Sigmoid colon (tissue), 7 donors: ENCODE measurements around the gene KRT31. TPM values are rescaled to one million over a fixed set of nuclear protein-coding genes. Genes with fewer than 3 reads are reported as not detected.

Source experiments
- DNase-seq: peaks from one replicate; pipeline ENCODE4 v3.0.0-alpha.2; 2019
- H3K27ac ChIP-seq, 4 donors: fragments of 200-600 bp; sonication (generic); one replicate each; pipeline ENCODE4 v1.5.1; 2016 to 2019; ENCODE audit warnings: mild to moderate bottlenecking in 1 of 4
- H3K27me3 ChIP-seq, 3 donors: fragments of 200-600 bp; sonication (generic); one replicate each; pipeline ENCODE4 v1.5.1; 2019; ENCODE audit warnings: mild to moderate bottlenecking in 1 of 3
- H3K36me3 ChIP-seq, 4 donors: fragments of 200-600 bp; sonication (generic); one replicate each; pipeline ENCODE4 v1.5.1; 2016 to 2019
- H3K4me1 ChIP-seq, 4 donors: fragments of 200-600 bp; sonication (generic); one replicate each; pipeline ENCODE4 v1.5.1; 2017 to 2019
- H3K4me3 ChIP-seq, 4 donors: fragments of 200-600 bp; sonication (generic); one replicate each; pipeline ENCODE4 v1.5.1; 2017 to 2019; ENCODE audit warnings: mild to moderate bottlenecking in 2 of 4, moderate library complexity in 1 of 4
- H3K9me3 ChIP-seq, 4 donors: fragments of 200-600 bp in 3 of 4; sonication (generic) in 3 of 4; one replicate each; pipeline versions ENCODE4 v1.5.1 to v1.6.1; 2013 to 2019
- CTCF ChIP-seq, 4 experiments: fragments of 450-650 bp in 3 of 4; fragments of 200-600 bp in 1 of 4; IDR thresholded peaks; one replicate each; pipeline ENCODE4 v1.5.1; 2016 to 2019; ENCODE audit warnings: antibody characterized with exemption in 4 of 4, mild to moderate bottlenecking in 3 of 4, moderate library complexity in 2 of 4
- EP300 ChIP-seq, 4 donors: sonication (generic); formaldehyde crosslinking; IDR thresholded peaks; one replicate each; pipeline ENCODE4 v1.6.1; 2017; ENCODE audit warnings: antibody characterized with exemption in 4 of 4
- POLR2A ChIP-seq, 2 donors: fragments of 450-650 bp; IDR thresholded peaks; one replicate each; pipeline ENCODE4 v1.6.1; 2016; ENCODE audit warnings: antibody characterized with exemption in 2 of 2, mild to moderate bottlenecking in 2 of 2, moderate library complexity in 2 of 2
- POLR2AphosphoS5 ChIP-seq, 4 donors: sonication (generic); formaldehyde crosslinking; IDR thresholded peaks; one replicate each; pipeline ENCODE4 v1.6.1; 2017; ENCODE audit warnings: antibody characterized with exemption in 4 of 4
- WGBS, 2 donors: extraction: QIAGEN DNeasy Blood & Tissue Kit; methylation state at CpG; one replicate each; pipeline ENCODE4 v1.1.7; 2013; 5-methylcytosine and 5-hydroxymethylcytosine counted together
- intact Hi-C: fragments of 100-400 bp; cut with DNase I; formaldehyde crosslinking; loops from one replicate; pipeline ENCODE4 v1.15.1; 2023
- polyA plus RNA-seq, 3 donors: library from polyadenylated mRNA; stranded (reverse); fragments of 200-250 nt; gene quantifications; one replicate each; pipeline ENCODE4 v1.2.3, GENCODE V29; 2013
- total RNA-seq, 4 donors: library from RNA; depleted of rRNA; stranded (reverse); fragments of >200 nt; gene quantifications; one replicate each; pipeline ENCODE4 v1.1.0, GENCODE V29; 2016
- donor health status: healthy with polysubstance abuse.
- donor health status: Bipolar disorder and iron deficiency.
- donor health status: healthy.

The KRT31 gene
- total and polyA plus RNA-seq, 7 donors: not detected

- TF ChIP-seq CTCF (IDR thresholded peaks at IDR 0.05) (no peak), POLR2AphosphoS5 (IDR thresholded peaks at IDR 0.05) (no peak), POLR2A (IDR thresholded peaks at IDR 0.05) (no peak), EP300 (IDR thresholded peaks at IDR 0.05) (no peak)
- H3K4me3 ChIP-seq: no peak overlapping the region
- no peak for DNase-seq
Measured at GRCh38 chr17:41393294-41393693, 4.1 kb downstream of the KRT31 start.

GRCh38 chr17:41392278-41392677, 5.1 kb downstream of the KRT31 start:
- no peak for TF ChIP-seq POLR2A (IDR thresholded peaks at IDR 0.05)
- TF ChIP-seq CTCF (IDR thresholded peaks at IDR 0.05): no peak
- no peak for TF ChIP-seq EP300 (IDR thresholded peaks at IDR 0.05)
- TF ChIP-seq POLR2AphosphoS5 (IDR thresholded peaks at IDR 0.05): no peak
- Histone ChIP-seq H3K27me3 (no peaks in the 10 kb centered on the region), H3K4me3 (no peak overlapping the region), H3K4me1 (no peaks in the 10 kb centered on the region), H3K9me3 (no peaks in the 10 kb centered on the region), H3K27ac (no peak overlapping the region), H3K36me3 (no peaks in the 10 kb centered on the region)
- WGBS, 2 donors: 95 to 98% methylated on average over 1 of the region's 1 CpG
- no peak for DNase-seq
- intact Hi-C loops: no loop called here

More at GRCh38 chr17:41393294-41393693, 4.1 kb downstream of the KRT31 start:
- no peaks in the 10 kb centered on the region for H3K36me3 ChIP-seq
- H3K9me3 ChIP-seq: no peaks in the 10 kb centered on the region
- H3K27ac ChIP-seq: no peak overlapping the region
- H3K27me3 ChIP-seq: peaks cover 0 to under 1% (median 0%) of the 10 kb centered on the region in 3 donors
- WGBS, 2 donors: 70 to 75% methylated on average over 5 of the region's 5 CpGs
- intact Hi-C loops: no loop called here
- H3K4me1 ChIP-seq: no peaks in the 10 kb centered on the region

- WGBS, 2 donors: 52 to 67% methylated on average over 2 of the region's 2 CpGs
- TF ChIP-seq POLR2A (IDR thresholded peaks at IDR 0.05) (no peak), EP300 (IDR thresholded peaks at IDR 0.05) (no peak), POLR2AphosphoS5 (IDR thresholded peaks at IDR 0.05) (no peak)
- intact Hi-C loops: no loop called here
- DNase-seq: no peak
- Histone ChIP-seq H3K4me3 (no peak overlapping the region), H3K27me3 (no peaks in the 10 kb centered on the region), H3K36me3 (no peaks in the 10 kb centered on the region), H3K9me3 (peaks cover 0 to 5% (median 2%) of the 10 kb centered on the region in 4 donors), H3K27ac (no peak overlapping the region), H3K4me1 (no peaks in the 10 kb centered on the region)
Measured at GRCh38 chr17:41391535-41391934, 5.9 kb downstream of the KRT31 start.

GRCh38 chr17:41390411-41390938, 6.9 kb downstream of the KRT31 start:
- Histone ChIP-seq H3K27ac (no peak overlapping the region), H3K36me3 (no peaks in the 10 kb centered on the region), H3K9me3 (peaks cover 0 to 6% (median 2%) of the 10 kb centered on the region in 4 donors), H3K27me3 (no peaks in the 10 kb centered on the region), H3K4me1 (no peaks in the 10 kb centered on the region), H3K4me3 (no peak overlapping the region)
- intact Hi-C loops: no loop called here
- DNase-seq: no peak
- 51 to 58% methylated on average over 7 of the region's 7 CpGs for WGBS, 2 donors
- TF ChIP-seq POLR2AphosphoS5 (IDR thresholded peaks at IDR 0.05) (no peak), CTCF (IDR thresholded peaks at IDR 0.05) (no peak), POLR2A (IDR thresholded peaks at IDR 0.05) (no peak), EP300 (IDR thresholded peaks at IDR 0.05) (no peak)

- H3K36me3 ChIP-seq: no peaks in the 10 kb centered on the region
- H3K27ac ChIP-seq: no peak overlapping the region
- H3K27me3 ChIP-seq: no peaks in the 10 kb centered on the region
- DNase-seq: no peak
- no peak overlapping the region for H3K4me3 ChIP-seq
- intact Hi-C loops: no loop called here
- TF ChIP-seq CTCF (IDR thresholded peaks at IDR 0.05) (no peak), EP300 (IDR thresholded peaks at IDR 0.05) (no peak), POLR2AphosphoS5 (IDR thresholded peaks at IDR 0.05) (no peak), POLR2A (IDR thresholded peaks at IDR 0.05) (no peak)
- H3K9me3 ChIP-seq: peaks cover 0 to 6% (median 2%) of the 10 kb centered on the region in 4 donors
- 78 to 85% methylated on average over 4 of the region's 4 CpGs for WGBS, 2 donors
- no peaks in the 10 kb centered on the region for H3K4me1 ChIP-seq
Measured at GRCh38 chr17:41387670-41388069, 9.7 kb downstream of the KRT31 start.
